ENCODE data around the gene AMMECR1.
"Not testable (repeated sequence)": the region's sequence is repeated elsewhere in the genome, so short reads cannot be mapped to it uniquely, and the experiment has no call there.

The AMMECR1 gene

DNA sequence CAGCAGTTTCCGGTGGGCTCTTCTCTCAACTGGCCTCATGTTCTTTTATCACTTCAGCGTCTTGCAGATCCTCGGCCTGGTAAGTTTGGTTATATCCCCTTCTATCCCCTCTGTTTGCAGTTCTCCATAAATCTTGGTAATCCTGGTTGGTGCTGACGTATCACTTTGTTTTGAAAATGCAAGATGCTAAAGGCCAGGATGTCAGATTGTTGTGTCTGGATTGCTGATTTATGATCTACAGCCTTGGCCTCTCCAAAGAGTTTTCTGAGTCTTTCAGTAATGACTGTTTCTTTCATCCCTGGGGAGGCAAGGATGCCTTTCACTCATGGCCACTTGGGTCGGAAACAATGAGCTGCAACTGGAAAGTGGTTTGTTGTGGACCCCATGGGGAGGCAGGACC lies 146.4 kb downstream of the AMMECR1 start:
- DNase-seq (ENCODE audit: low read depth in 3 of 3), result no peak

DNA sequence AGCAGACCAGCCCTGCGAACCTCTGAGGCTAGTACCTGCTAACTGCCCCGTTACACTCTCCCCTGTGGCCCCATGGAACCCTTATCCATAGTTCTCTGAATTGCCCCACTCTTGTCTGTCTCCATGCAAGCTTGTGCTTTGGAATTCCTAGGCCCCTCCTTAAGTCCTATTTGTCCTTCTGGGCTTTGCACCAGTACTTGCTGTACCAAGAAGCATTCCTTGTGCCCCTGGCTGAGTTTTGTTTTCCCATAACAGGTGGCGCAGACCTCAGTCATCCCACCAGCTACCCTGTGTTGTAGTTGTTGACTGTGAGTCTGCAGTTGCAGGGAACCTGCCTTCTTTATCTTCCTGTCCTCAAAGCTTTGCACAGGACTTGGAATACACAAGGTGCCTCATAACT lies 147.9 kb downstream of the AMMECR1 start:
- no peak for DNase-seq (ENCODE audit: low read depth in 3 of 3)

- no peak for DNase-seq (ENCODE audit: low read depth in 3 of 3)
These were observed 149.3 kb downstream of the AMMECR1 start for GRCh38 chrX:110168585-110168984.

DNA sequence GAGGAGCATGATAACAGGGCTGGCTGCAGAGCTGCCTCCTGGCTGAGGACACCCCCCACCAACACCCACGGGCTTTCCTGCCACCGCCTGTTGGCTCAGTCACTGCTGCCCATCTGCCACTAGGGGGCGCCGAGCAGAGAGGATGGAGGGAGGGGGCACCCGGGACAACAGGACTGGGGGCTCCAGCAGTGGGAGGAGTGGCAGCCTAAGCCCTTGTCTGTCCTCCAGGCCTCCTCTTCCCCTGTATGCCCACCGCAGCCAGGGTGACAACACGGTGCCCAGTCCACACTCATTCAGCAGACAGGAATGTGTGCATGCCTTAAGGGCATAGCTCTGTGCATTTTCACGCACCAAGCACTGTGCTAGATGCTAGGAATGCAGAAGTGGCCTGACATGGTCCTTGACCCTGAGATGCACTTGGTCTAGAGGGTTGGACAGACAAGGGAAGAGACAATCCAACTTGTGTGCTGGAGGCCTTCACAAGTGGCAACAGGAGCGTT lies 149.9 kb downstream of the AMMECR1 start:
- peak; percentile 4 to 33 (median 5) for DNase-seq (ENCODE audit: low read depth in 3 of 3)

DNA sequence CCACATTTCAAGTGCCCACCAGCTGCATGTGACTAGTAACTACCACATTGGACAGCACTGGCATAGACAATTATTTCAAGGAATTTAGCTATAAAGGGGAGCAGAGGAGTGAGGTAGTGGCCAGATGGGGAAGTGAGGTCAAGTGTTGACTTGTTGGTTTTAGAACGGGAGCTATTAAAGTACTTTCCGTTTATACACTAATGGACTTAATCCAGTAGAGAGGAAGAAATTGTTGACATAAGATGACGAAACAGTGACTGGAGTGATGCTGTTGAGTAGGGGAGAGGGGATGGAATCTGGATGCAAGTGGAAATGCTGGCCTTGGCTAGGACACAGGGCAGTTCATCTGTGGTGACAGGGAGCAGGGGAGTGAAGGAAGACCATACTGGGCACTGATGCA lies 154.4 kb downstream of the AMMECR1 start:
- no peak for DNase-seq (ENCODE audit: low read depth in 3 of 3)

- DNase-seq (ENCODE audit: low read depth in 3 of 3), result no peak
These were observed 155.0 kb downstream of the AMMECR1 start for GRCh38 chrX:110162867-110163266.

- DNase-seq (ENCODE audit: low read depth in 3 of 3), result no peak
These were observed 155.8 kb downstream of the AMMECR1 start for GRCh38 chrX:110162131-110162530.

GRCh38 chrX:110161361-110161686 lies 156.6 kb downstream of the AMMECR1 start:
- DNase-seq (ENCODE audit: low read depth in 3 of 3), result no peak

- DNase-seq (ENCODE audit: low read depth in 3 of 3), result no peak
These were observed 158.0 kb downstream of the AMMECR1 start for GRCh38 chrX:110159865-110160264.

DNA sequence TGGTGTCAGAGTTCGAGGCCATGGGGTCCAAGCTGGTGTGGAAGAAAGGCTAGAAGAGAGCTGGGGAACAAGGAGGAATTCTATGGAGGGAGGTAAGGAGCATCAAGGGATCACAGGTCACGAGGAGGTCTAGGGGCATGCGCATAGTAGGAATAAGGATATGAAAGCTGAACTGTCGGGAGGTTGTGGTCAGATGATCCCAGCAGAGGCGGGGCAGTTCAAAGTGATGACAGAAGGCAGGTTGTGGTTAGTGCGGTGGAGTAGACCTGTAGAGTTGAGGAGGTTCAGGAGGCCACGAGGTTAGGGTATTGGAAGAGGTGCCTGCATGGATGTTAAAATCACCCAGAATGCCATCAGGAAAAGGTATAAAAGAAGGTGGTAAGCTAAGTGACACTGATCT lies 158.7 kb downstream of the AMMECR1 start:
- DNase-seq (ENCODE audit: low read depth in 3 of 3), result no peak

GRCh38 chrX:110157444-110157843 lies 160.4 kb downstream of the AMMECR1 start:
- DNase-seq (ENCODE audit: low read depth in 3 of 3), result no peak

GRCh38 chrX:110156167-110156754 lies 161.6 kb downstream of the AMMECR1 start:
- DNase-seq (ENCODE audit: low read depth in 3 of 3), result no peak

- DNase-seq (ENCODE audit: low read depth in 3 of 3), result no peak
These were observed 162.1 kb downstream of the AMMECR1 start for GRCh38 chrX:110155759-110156158.

- not testable (repeated sequence) for DNase-seq (ENCODE audit: low read depth in 3 of 3)
These were observed 163.6 kb downstream of the AMMECR1 start for GRCh38 chrX:110154328-110154727.

- no peak for DNase-seq (ENCODE audit: low read depth in 3 of 3)
These were observed 164.0 kb downstream of the AMMECR1 start for GRCh38 chrX:110153896-110154295.

- DNase-seq (ENCODE audit: low read depth in 3 of 3), result no peak
These were observed 164.6 kb downstream of the AMMECR1 start for GRCh38 chrX:110153244-110153643.

DNA sequence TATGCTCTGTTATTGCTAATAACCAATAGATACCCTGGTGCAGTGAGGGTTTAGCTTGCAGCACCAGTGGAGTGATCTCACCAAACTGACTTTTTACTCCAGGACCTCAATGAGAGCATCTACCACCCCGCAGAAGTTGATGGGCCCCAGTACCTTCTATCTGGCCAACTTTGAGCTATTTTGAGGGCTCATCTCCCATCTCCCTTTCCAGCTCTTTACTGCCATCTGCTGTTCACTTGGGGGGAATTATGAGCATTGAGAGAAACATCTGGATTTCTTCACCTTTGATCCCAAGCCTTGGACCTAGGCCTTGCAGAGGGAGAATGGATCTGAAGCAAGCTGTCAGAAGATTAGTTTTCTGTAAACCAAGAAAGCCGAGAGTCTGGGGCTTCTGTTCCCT lies 171.4 kb downstream of the AMMECR1 start:
- no peak for DNase-seq (ENCODE audit: low read depth in 3 of 3)

GRCh38 chrX:110145854-110146253 lies 172.0 kb downstream of the AMMECR1 start:
- peak in 1 of 3 experiments; percentile 2 for DNase-seq (ENCODE audit: low read depth in 3 of 3)

- DNase-seq (ENCODE audit: low read depth in 3 of 3), result no peak
These were observed 172.6 kb downstream of the AMMECR1 start for GRCh38 chrX:110145311-110145710.
